KOPT-K1 (cell line): ENCODE measurements around the gene BPIFB2.

Source experiments
- H3K27ac ChIP-seq: fragments of 200-600 bp; sonication (generic); 2 replicates; pipeline ENCODE4 v1.5.1; 2016; ENCODE audit warnings: antibody characterized with exemption, mild to moderate bottlenecking, low read depth, low read length; ENCODE audit not compliant: poor library complexity, severe bottlenecking
- H3K36me3 ChIP-seq: fragments of 200-600 bp; sonication (generic); 2 replicates; pipeline ENCODE4 v1.5.1; 2017; ENCODE audit warnings: antibody characterized with exemption, mild to moderate bottlenecking, low read length, moderate library complexity; ENCODE audit not compliant: insufficient read depth
- H3K9me3 ChIP-seq: fragments of 200-600 bp; sonication (generic); 2 replicates; pipeline ENCODE4 v1.5.1; 2017; ENCODE audit warnings: antibody characterized with exemption, low read length, mild to moderate bottlenecking; ENCODE audit not compliant: insufficient read depth, poor library complexity, severe bottlenecking

The BPIFB2 gene

DNA sequence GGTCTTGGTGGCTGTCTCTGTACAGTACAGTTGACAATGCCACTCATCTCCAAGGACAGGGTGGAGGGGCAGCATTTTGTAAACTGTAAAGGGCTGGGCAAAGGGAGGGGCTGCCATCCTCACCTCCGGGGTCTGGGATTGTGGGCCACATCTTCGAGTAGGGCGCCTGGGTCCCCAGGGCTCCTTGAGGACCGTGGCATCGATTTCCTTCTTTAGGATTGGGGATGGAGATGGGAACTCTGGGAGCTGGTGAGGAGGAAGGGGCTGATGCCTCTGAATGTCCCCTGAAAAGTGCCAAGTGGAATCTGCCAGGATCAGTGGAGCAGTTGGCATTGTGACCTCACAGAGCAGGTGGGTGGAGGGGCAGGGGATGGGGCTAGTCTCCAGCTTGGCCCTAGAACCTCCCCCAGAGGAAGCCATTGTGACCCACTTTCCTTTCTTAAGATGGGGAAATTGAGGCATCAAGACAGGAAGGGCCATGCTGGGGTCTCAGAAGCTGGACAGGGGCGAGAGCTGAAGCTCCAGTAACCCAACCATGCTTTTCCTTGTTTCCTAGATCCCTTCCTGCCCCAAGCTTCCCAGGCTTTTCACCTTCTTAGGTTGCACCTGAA lies 3.3 kb upstream of the BPIFB2 start, which contains the start of gene SUN5:
Gene SUN5, minus strand, starts transcription at position 293 of the 611 bp plus-strand sequence. Its CDS starts 93 bp downstream, at position 200.
- Histone ChIP-seq H3K27ac (peak within 1 kb of the TSS; percentile 31), H3K36me3 (no peaks in the 10 kb centered on the region), H3K9me3 (no peaks in the 10 kb centered on the region)

DNA sequence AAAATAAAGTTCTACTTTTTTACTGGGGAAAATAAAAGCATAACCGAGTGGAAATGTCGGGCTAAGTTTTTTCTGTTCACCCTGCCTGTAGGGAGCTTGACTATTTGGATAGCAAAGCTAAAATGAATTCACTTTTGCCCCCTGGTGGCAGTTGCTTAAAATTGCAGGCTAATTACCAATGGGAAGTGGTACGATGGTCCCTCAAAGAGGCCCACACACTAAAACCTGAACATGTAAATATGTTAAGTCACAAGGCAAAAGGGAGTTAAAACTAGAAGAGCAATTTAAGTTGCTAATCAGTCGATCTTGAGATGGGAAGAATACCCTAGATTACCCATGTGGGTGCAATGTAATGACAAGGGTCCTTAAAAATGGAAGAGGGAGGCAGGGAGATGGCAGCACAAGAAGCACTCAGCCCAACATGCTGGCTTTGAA lies 2.4 kb upstream of the BPIFB2 start:
- H3K36me3 ChIP-seq = no peaks in the 10 kb centered on the region
- H3K9me3 ChIP-seq = no peaks in the 10 kb centered on the region
- H3K27ac ChIP-seq = peak overlapping the region; percentile 31

DNA sequence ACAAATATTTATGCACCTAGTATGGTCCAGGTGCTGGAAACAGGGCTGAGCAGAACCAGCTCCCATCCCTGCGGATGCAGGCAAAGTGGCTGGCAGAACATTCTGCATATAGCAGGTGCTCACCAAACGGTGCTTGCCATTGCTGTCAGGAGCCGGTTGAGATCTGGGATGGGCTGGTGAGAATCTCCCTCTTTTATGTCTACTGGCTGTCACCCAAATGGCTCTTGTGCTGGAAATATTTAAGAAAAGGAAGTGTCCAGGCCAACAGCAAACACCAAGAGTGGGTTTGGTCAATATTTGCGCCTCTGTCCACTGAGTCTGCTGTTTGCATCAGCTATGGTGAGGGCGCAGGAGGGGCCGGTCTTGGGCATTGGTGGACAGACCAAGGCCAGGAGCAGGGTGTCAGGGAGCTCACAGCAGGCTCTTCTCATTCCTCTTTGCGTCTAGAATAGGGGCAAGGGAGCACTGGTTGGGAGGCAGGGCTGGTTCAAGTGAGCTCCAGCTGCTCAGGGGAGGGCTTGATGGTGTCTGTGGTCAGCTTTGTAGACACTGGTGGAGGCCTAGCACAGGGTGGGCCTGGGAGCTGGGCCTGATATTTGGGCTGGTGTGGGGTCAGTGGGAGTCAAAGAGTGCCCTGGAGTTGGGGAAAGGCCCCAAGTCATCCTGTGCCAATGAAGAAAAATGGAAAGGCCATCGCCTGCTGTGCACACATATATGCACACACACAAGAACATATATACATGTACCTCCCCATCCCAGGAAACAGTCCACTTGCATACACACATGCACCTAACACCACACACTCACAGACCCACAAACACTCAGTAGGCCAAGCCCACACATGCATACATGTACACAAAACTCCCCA lies 1.4 kb upstream of the BPIFB2 start:
- H3K9me3 ChIP-seq = no peaks in the 10 kb centered on the region
- no peaks in the 10 kb centered on the region for H3K36me3 ChIP-seq

DNA sequence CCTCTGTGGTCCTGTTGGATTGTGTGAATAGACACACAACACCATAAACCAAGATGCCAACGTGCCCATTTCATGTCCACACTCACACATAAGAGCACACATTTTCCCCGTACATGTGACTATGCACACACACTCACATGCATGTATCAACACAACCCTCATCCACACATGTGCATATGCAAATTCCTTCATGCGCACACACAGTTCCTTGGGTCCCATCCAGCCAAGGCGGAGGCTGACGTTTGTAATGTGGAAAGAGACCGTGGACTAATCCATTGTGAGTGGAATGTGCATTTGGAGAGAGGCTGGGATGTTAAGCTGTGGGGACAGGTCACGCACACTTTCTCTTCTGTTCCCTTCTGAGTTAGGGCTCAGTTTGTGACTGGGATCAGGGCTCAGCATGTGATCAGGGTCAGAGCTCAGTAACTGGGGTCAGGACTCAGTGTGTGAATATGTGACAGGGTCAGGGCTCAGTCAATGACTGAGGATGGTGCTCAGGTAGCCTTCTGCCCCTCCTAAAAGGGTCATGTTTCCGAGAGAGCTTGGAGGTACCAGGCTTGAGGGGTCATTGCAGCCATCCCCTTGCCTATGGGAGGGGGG lies 628 bp upstream of the BPIFB2 start:
- H3K27ac ChIP-seq = no peak overlapping the region
- H3K36me3 ChIP-seq = no peaks in the 10 kb centered on the region
- no peaks in the 10 kb centered on the region for H3K9me3 ChIP-seq

More for the DNA sequence above, 1.4 kb upstream of the BPIFB2 start:
- no peak overlapping the region for H3K27ac ChIP-seq

DNA sequence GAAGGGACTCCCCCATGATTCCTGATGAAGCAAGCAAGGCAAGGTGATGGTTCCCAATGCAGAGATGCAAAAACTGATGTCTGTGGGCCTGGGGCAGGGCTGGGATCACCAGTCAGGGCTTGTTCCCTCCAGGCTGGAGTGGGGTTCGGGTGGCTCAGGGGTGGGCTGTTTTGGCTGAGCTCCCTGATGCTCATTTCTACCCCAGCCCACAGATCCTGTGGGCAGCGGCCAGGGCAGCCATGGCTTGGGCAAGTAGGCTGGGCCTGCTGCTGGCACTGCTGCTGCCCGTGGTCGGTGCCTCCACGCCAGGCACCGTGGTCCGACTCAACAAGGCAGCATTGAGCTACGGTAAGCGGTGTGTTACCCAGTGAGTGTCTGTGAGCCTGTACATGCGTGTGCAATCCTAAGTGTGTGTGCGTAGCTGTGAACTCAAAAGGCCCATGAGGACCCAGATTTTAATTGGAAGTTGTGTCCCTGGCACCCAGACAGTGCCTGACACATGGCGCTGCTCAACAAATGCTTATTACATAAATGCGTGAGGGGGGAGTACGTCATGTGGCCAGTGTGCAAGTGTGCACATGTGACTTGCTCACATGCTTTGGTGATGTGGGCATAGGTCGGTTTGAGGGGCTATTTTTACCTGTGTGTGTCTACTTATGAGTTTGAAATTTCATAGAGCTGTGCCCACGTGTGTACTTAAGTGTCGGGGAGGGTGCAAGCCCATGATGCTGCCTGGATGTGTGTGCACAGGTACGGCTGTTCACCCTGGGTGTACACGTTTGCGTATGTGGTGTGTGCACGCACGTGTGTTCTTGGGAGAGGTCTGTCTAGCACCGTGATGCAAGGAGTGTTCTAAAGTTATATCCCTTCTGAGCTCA lies 1.1 kb downstream of the BPIFB2 start:
- Histone ChIP-seq H3K9me3 (no peaks in the 10 kb centered on the region), H3K36me3 (no peaks in the 10 kb centered on the region), H3K27ac (no peak overlapping the region)

DNA sequence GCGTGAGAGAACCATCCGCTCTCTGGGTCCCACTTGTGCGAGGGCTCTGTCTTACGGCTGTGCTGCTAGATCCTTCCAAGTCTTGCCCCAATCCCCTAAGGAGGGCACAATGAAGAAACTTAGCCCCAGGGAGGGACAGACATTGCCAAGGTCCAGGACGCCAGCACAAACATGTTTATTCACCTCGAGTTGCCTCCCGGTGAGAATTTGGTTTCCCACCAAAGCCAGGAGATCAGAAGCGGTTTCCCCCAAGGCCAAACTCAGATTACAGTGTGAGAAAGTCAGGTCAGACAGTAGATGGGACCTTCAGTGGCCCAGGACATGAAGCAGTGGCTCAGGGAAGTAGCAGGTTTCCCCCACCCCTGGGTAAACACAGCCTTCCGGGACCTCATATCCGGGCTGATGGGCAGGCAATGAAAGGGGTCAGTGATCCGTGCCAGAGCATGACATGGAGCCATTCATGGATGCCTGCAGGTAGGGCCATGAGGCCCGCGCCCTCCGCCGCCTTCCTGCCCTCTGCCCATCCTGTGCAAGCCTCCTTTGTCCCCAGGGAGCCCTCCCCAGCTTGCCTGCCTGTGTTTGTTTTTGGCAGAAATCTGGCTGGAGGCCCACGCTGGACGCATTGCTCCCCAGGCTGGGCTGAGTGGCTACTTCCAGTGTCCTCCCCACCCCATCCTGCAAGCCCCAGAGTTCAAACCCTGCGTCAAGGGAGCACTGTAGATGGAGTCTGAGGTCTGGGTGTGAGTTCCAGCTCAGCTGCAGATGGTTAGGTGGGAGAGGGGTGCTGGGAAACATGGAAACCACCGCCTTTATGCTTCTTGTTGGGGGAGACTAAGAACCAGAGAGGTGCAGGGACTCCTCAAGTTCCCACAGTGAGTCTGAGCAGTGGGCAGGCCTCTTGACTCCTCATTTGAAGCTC lies 2.0 kb downstream of the BPIFB2 start:
- no peak overlapping the region for H3K27ac ChIP-seq
- H3K36me3 ChIP-seq = no peaks in the 10 kb centered on the region
- H3K9me3 ChIP-seq = no peaks in the 10 kb centered on the region

DNA sequence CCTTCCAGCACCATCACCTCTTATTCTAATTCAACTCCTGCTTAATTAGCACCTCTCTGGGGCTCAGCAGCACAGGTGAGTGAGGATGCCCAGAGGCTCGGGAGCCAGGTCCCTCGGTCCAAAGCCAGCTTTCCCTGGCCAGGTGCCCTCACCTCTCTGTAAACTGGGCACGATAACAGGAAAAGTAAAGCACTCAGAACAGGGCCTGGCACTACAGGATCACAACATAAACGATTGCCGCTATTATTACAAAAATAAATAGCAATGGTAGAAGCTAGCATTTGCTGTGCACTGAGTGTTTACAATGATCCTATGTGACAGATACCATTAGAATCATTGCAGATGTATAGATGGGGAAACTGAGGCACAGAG lies 2.6 kb downstream of the BPIFB2 start:
- no peaks in the 10 kb centered on the region for H3K36me3 ChIP-seq
- H3K27ac ChIP-seq = no peak overlapping the region
- H3K9me3 ChIP-seq = no peaks in the 10 kb centered on the region

DNA sequence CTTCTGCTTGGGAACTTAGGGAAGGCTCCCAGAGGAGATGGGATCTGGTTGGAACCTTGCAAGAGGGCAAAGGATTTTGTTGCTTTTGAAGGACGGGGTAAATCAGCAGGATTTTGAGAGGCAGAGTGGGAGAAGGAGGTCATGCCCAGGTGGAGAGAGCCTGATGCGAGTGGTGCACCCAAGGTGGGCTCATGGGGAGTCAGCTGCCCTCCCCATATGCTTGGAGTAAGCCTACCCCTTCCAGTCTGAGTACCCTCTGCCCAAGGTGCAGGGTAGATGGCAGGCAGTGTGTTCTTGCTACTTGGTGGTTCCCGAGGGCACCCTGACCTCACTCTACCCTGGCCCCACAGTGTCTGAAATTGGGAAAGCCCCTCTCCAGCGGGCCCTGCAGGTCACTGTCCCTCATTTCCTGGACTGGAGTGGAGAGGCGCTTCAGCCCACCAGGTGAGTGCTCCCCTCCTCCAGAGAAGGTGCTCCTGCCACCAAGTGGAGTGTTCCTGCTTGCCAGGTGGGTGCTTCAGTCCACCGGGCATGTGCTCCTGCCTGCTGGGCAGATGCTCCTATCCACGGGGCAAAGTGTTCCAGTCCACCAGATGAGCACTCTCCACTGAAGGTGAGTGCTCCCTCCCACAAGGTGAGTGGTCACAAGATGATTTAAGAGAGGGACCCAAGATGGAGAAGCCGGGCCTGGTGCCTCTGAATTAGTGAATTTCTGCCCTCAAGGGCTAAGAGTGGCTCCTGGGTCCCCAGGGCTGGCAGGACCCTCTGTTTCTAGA lies 3.4 kb downstream of the BPIFB2 start:
- no peaks in the 10 kb centered on the region for H3K36me3 ChIP-seq
- H3K9me3 ChIP-seq = no peaks in the 10 kb centered on the region
- H3K27ac ChIP-seq = no peak overlapping the region

DNA sequence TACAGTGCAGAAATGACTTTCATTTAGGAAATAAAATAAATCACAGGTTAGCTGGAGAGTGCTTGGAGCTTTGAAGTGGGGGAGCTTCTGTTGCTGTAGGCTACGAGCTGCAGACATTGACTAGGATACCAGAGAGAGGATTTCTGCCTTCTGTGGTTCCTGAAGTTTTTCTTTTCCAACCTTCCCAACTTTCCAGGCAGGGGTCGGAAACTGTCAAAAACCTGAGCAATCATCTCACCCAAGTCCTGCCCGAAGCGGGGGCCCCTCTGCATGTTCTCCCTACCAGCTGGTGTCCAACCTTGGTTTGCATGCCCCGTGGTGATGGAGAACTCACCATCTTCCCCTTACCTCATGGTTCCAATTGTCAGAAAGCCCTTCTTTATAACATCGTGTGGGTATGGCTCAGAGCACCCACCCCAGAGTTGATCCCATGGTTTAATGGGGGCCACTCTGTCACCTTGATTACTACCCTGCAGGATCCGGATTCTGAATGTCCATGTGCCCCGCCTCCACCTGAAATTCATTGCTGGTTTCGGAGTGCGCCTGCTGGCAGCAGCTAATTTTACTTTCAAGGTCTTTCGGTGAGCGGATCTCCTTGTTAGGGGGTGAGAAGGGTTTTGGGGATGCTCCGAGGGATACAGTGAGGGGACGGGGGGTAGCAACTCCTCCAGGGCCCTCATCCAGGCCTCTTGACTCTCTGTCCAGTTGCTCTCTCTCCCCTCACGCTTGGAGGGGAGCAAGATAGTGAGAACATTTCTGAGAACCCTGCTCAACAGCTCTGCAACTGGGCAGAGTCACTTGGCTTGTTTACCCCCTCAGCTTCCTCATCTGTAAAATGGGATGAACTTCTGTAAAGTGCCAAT lies 5.1 kb downstream of the BPIFB2 start:
- Histone ChIP-seq H3K9me3 (no peaks in the 10 kb centered on the region), H3K36me3 (no peaks in the 10 kb centered on the region), H3K27ac (no peak overlapping the region)

DNA sequence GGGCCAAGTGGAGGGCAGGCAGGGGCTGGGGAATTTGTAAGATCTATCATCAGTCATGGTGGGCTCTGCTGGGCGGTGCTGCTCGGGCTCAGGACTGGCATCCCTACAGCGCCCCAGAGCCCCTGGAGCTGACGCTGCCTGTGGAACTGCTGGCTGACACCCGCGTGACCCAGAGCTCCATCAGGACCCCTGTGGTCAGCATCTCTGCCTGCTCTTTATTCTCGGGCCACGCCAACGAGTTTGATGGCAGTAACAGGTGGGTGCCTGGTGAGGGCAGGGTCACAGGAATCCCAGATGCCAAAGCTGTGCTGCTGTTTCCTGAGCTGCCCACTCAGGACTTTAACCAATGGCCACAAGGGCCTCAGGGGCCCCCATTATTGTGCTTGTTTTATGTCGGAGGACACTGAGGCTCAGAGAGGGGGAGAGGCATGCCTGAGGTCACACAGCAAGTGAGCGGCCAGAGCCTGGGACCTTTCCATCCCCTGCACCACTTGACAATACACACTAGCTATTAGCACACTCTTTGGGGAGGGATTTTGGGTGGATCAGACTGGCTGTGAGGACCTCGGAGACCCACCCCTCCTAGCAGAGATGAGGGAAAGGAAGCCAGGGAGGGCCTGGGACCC lies 6.3 kb downstream of the BPIFB2 start:
- no peak overlapping the region for H3K27ac ChIP-seq
- H3K9me3 ChIP-seq = no peaks in the 10 kb centered on the region
- no peaks in the 10 kb centered on the region for H3K36me3 ChIP-seq

DNA sequence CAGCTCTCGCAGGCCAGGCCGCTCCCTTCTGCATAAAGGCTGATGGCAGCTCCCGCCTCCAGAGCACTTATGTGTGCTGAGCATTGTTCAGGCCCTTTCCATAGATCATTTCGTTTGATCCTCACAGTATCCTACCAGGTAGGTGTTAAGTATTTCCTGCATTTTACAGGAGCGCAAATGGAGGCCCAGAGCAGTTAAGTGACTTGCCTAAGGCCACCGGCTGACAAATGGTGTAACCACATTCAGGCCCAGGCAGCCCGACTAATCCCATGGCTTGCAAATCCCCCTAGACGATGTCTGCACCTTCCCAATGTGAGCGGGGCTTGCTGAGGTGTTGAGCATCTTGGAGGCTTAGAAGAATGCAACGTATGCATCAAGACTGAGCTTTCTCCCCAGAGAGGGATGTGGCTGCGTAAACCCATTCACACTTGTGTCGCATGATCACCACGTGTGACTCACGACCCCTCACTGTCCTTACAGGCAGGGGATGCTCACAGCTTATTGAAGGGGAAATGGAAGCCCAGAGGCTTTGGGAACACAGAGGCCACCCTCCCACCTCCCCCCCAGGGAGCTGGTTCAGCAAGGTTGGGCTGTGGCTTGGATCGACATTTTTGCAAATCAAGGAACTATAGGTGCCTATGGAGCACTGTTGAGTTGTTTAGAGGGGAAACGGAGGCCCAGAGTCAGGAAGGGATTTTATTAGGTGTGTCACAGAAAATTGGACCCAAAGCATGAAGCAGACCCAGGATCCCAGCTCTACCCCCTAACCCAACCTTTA lies 7.0 kb downstream of the BPIFB2 start:
- Histone ChIP-seq H3K27ac (no peak overlapping the region), H3K9me3 (no peaks in the 10 kb centered on the region), H3K36me3 (no peaks in the 10 kb centered on the region)

DNA sequence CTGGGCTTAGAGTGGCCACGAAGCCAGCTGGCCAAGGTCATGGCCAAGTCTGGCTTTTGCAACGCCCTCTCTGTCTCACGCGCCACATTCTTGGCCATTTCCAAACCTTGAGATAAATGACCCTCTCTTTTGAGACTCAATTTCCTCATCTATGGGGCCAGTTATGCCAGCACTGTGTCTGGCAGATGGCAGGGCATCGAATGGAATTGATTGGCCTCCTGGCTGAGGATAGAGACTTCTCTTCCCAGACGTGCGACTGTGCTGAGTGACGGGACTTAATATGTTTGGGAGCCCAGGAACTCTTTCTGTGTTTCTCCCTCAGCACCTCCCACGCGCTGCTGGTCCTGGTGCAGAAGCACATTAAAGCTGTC lies 7.6 kb downstream of the BPIFB2 start:
- Histone ChIP-seq H3K36me3 (no peaks in the 10 kb centered on the region), H3K9me3 (no peaks in the 10 kb centered on the region), H3K27ac (no peak overlapping the region)
